ENCODE data around the gene ADARB2.

ADARB2 gene

DNA sequence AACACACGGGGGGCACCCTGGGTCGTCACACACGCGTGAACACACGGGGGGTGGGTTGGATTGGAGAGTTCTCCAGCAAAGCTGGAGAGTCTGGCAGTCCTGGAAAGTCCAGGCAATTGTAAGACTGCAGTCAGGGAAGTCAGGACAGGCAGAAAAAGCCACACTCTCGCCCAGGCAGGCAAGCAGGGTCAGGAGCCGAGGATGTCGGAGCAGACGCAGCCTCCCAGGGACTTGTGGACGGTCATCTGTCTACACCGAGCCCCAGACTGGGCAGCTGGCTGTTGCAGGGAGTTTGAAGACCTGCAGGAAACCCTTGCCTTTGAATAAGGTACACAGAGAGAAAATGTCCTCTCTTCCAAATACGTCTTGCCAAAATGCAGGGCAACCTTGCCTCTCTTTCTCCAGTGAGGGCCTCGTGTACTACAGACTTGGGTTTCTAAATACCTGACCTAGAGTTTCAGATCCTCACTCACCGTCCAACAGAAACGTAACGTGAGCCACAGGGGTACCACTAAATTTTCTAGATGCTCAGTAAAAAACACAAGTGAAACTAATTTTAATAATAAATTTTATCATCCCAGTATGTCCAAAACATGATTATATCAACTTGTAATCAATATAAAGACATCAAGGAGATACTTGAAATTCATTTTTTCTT, 176.7 kb downstream of the ADARB2 start:
- DNase-seq = no peak

DNA sequence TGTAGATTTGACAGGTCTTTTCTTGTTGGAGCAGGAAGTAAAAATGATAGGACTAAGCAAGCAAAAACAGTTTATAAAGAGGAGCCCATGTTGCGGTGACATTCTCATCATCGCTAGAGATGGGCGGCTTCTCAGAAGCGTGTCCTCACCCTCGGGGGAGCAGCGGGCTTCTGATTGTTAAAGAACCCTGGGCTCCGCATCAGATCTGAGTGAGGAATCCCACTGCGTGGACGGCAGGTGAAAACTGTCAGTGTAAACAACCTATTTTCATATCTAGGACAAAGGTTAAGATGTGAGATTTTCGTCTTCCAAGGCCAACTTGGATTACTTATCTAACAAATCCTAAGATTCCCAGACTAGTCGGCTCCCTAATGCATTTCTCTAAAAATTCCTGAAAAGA, 177.6 kb downstream of the ADARB2 start:
- no peak for DNase-seq

- no peak for DNase-seq
Observed at GRCh38 chr10:1559311-1559710, 178.0 kb downstream of the ADARB2 start.

- no peak for DNase-seq
Observed at GRCh38 chr10:1558906-1559305, 178.4 kb downstream of the ADARB2 start.

- DNase-seq = no peak
Observed at GRCh38 chr10:1557081-1557480, 180.2 kb downstream of the ADARB2 start.

GRCh38 chr10:1556496-1556895, 180.8 kb downstream of the ADARB2 start:
- no peak for DNase-seq

GRCh38 chr10:1553951-1554350, 183.4 kb downstream of the ADARB2 start:
- no peak for DNase-seq

DNA sequence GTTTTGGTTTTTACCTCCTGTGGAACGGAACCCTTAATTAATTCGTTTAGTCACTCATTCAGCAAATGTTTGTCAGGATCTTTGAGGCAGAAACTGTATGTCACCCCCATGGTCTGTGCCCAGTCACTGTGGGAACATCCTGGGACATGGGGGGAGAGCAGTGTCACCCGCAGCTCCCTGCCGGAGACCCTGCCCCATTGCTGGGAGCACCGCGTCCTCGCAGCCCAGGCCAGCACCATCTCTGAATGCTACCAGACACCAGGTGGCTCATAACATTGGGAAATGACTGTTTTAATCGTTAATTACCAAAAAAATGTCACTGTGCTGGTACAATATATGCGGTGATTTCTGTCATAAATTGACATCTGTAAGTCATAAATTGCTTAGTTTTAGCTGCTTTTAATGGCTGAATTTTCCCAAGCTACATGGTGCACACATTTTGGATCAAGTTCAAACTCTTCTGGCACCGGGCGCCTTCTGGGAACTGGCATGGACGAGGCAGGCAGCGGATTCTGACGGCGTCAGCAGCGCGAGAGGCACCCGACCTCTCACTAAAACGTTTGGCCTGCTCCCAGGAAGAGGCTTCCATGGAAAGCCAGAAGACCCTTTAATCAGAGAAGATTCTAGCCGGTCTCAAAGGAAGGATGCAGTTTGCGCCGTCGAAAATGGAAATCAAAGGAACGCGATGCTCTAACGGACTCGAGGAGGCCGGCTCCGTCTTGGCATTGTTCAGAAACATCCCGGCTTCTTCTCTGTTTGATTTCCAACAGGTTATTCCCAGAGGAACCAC, 184.2 kb downstream of the ADARB2 start:
- DNase-seq = no peak

DNA sequence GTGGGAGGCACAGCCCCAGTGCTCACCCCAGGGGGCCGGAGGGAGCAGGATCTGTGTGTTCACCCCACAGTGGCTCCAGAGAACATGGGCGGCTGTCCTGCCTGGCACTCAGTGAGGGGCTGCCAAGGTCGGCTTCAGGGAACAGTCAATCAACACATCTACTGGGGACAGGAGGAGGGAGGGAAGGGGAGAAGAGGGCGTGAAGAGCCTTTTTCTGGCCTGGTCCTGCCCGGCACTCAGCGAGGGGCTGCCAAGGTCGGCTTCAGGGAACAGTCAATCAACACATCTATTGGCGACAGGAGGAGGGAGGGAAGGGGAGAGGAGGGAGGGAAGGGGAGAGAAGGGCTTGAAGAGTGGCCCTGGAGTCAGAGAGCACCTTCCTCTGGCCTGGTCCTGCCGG, 184.9 kb downstream of the ADARB2 start:
- DNase-seq = no peak

GRCh38 chr10:1551636-1552338, 185.5 kb downstream of the ADARB2 start:
- DNase-seq = no peak

GRCh38 chr10:1550616-1551015, 186.7 kb downstream of the ADARB2 start:
- no peak for DNase-seq

DNA sequence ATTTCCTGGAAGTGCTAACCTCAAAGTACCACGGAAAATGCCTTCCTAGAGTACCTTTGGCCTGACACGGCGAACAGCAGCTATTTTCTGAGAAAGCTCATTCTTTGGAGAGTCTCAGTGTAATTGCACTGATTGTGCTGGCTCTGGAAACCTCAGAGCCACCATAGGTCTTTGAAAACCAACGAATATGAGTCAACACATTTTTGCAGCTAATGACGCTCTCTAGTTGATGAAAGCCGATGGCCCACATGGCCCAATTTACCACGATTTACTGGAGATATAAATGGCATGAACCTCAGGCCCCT, 187.1 kb downstream of the ADARB2 start:
- no peak for DNase-seq

- DNase-seq = no peak
Observed at GRCh38 chr10:1549591-1550290, 187.6 kb downstream of the ADARB2 start.

GRCh38 chr10:1548596-1548995, 188.7 kb downstream of the ADARB2 start:
- no peak for DNase-seq

DNA sequence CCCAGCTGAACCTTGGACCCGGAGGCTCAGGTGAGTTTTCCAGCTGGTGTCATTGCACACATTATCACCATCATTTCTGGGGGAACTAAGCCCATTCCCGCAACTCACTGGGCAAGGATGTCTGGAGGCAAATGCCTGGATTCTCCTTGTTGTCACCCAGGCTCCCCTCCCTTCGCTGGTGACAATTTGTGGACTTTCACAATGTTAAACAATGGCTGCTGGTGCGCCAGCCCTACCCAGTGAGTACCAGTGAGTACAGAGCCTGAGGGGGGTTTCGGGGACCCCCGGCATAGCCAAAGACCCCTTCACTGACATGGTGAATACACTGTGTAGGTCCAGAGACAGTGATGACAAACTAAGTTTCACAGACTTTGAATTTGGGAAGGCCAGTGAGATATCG, 189.2 kb downstream of the ADARB2 start:
- DNase-seq = no peak

DNA sequence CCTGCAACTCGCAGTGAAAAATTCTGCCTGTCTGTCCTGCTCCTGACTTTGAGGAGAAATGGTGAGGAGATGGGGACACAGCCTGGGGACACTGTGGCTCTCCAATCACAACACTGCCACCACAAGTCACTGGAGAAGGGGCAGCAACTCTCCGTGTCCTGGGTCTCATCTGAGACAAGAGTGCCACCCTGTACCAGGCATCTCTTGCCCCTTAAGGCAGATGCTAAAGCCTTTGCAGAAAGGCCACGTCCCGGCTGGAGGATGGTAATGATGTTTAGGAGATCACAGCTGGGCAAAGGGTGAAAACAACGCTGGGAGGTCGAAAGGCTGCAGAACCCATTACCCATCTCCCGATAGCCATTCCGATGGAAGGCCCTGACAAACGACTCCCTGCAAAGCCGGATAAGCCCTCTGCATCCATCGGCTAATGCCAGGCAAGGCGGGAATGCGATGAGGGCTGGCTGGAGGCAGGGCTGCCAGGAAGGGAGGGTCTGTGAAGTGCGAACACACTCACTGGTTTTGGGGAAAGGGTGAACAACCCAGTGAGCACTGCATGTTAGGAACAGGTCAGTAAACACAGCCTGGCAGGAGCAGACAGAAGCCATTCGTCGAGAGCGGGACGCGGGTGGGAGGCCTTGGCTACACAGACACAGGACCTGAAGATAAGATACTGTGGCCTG, 190.8 kb downstream of the ADARB2 start:
- no peak for DNase-seq

- no peak for DNase-seq
Observed at GRCh38 chr10:1545524-1545923, 191.8 kb downstream of the ADARB2 start.

GRCh38 chr10:1544929-1545328, 192.4 kb downstream of the ADARB2 start:
- no peak for DNase-seq

DNA sequence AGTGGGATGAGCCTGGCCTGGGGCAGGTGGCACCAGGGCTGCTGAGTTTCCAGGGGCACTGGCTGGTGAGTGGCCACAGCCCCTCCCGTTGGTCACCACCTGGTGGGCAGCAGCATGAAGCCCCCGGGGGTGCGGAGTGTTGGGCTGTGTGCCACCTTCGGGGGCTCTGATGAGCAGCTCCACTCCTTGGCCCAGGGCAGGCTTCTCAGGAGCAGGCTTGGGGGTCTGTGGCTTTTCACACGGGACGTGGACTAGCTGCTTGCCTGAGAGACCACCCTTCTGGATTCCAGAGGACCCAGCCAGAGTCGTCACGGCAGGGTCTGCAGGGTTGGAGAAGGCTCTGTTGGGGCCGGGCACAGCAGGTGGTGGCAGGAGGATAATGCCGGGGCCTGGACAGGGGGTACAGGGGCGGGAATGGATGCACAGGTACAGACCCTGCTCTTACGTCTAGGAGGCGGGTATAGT, 193.1 kb downstream of the ADARB2 start:
- no peak for DNase-seq

GRCh38 chr10:1543596-1543995, 193.7 kb downstream of the ADARB2 start:
- no peak for DNase-seq

- DNase-seq = no peak
Observed at GRCh38 chr10:1542941-1543340, 194.4 kb downstream of the ADARB2 start.

DNA sequence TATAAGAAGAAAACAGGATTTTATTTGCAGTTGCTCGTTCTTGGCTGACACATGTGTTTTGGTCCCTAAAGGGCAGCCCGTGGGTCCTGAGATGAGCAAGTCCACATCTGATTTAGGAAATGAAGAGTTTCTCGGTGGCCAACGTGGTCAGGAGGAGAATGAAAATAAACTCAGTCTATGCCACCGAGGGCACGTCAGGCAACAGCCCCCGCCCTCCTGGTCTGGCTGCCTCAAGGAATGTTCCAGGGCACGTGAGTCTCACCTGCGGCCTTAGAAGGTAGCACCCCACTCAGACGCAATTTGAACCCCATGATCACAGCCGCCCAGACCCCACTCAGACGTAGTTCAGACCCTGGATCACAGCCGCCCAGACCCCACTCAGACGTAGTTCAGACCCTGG, 197.2 kb downstream of the ADARB2 start:
- no peak for DNase-seq

GRCh38 chr10:1539216-1539615, 198.1 kb downstream of the ADARB2 start:
- DNase-seq = no peak
